Psoas muscle (tissue), 8 donors: ENCODE results near the gene ARL2BP. TPM values are rescaled to one million over a fixed set of nuclear protein-coding genes. Genes with fewer than 3 reads are reported as not detected.

Experiments used
- ATAC-seq, 4 donors: fragments of 200-7000 bp; cut with Tn5 transposase; one replicate each; pipeline ENCODE4 v1.9.1; 2020; ENCODE audit warnings: moderate library complexity in 3 of 4, mild to moderate bottlenecking in 2 of 4
- DNase-seq, 2 donors: peaks; one replicate each; pipeline ENCODE4 v3.0.0-alpha.2; 2020
- H3K27ac ChIP-seq: fragments of 200-600 bp; one replicate; pipeline ENCODE4 v1.8.0; 2022
- H3K27me3 ChIP-seq, 3 donors: fragments of 200-600 bp in 1 of 3; one replicate each; pipeline versions ENCODE4 v1.6.1 to v1.8.0; 2013 to 2022; ENCODE audit warnings: low read length in 2 of 3, mild to moderate bottlenecking in 2 of 3, moderate library complexity in 1 of 3; ENCODE audit not compliant: insufficient read depth in 3 of 3
- H3K36me3 ChIP-seq, 2 donors: fragments of 200-600 bp in 1 of 2; one replicate each; pipeline versions ENCODE4 v1.6.1 to v1.8.0; 2013 to 2022; ENCODE audit warnings: low read depth in 1 of 2, mild to moderate bottlenecking in 1 of 2, moderate library complexity in 1 of 2; ENCODE audit not compliant: insufficient read depth in 1 of 2
- H3K4me1 ChIP-seq: fragments of 200-600 bp; one replicate; pipeline ENCODE4 v1.8.0; 2022
- H3K4me3 ChIP-seq: fragments of 200-600 bp; one replicate; pipeline ENCODE4 v1.8.0; 2022; ENCODE audit warnings: mild to moderate bottlenecking
- H3K9me3 ChIP-seq: fragments of 200-600 bp; one replicate; pipeline ENCODE4 v1.8.0; 2022
- CTCF ChIP-seq: fragments of 200-600 bp; IDR thresholded peaks from one replicate; pipeline ENCODE4 v1.8.0; 2022; ENCODE audit warnings: antibody characterized with exemption
- WGBS, 3 donors: extraction: QIAGEN DNeasy Blood & Tissue Kit; methylation state at CpG; one replicate each; pipeline versions ENCODE4 v1.1.6 to v1.1.7; 2013; 5-methylcytosine and 5-hydroxymethylcytosine counted together
- intact Hi-C, 2 donors: fragments of 100-400 bp; cut with DNase I; formaldehyde crosslinking; loops; one replicate each; pipeline versions ENCODE4 v1.11.0 to v1.14.2; 2022
- polyA plus RNA-seq, 3 donors: library from polyadenylated mRNA; stranded (reverse); fragments of 200-250 nt; gene quantifications; one replicate each; pipeline ENCODE4 v1.2.3, GENCODE V29; 2013
- total RNA-seq, 4 donors: library from RNA; stranded (reverse); fragmentation: NEBNext Ultra II Directional in 2 of 4; extraction: Animal tissue kit (Norgen Biotek cat#: 25700) in 2 of 4; gene quantifications; one replicate each; pipeline versions ENCODE4 v1.2.1 to v1.2.4, GENCODE V29; 2021 to 2023
- donor health status: healthy with polysubstance abuse.
- donor health status: DM: no; HTN: no; CAD: no; lungs with moderate emphysema.
- donor health status: Bipolar disorder and iron deficiency.
- donor health status: healthy.
- donor health status: DM: yes; HTN: yes; CAD: no.
- donor health status: DM: no; HTN: no; CAD: no.
- donor health status: DM: no; HTN: no; CAD: no.
- donor health status: DM: yes; HTN: yes; CAD: no.

ARL2BP gene
- total and polyA plus RNA-seq, 7 donors, result 25.2 to 88.3 (median 39.9) TPM

DNA sequence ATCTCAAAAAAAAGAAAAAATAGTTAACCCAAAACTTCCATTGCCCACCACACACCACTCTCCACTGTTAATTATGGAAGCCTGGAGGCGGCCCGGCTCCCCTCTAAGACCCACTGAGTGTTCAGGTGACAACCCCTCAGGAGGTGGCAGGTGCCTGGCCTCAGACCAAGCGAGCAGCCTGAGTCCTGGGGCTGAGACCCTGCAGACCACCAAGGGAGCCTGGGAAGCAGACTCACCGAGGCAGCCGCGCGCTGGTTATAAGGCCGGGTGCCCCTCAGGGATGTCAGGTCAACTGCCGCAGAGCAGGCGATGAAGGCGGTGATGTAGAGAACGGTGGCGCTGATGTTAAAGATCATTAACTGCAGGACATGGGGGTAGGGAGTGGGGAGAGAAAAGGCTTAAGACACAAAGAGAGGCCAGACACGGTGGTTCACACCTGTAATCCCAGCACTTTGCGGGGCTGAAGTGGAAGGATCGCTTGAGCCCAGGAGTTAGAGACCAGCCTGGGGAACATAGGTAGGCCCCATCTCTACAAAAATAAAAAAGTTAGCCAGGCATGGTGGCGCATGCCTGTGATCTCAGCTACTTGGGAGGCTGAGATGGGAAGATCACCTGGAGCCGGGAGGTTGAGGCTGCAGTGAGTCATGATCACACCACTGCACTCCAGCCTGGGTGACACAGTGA is 13.3 kb downstream of the ARL2BP start:
- DNase-seq, result no peak

DNA sequence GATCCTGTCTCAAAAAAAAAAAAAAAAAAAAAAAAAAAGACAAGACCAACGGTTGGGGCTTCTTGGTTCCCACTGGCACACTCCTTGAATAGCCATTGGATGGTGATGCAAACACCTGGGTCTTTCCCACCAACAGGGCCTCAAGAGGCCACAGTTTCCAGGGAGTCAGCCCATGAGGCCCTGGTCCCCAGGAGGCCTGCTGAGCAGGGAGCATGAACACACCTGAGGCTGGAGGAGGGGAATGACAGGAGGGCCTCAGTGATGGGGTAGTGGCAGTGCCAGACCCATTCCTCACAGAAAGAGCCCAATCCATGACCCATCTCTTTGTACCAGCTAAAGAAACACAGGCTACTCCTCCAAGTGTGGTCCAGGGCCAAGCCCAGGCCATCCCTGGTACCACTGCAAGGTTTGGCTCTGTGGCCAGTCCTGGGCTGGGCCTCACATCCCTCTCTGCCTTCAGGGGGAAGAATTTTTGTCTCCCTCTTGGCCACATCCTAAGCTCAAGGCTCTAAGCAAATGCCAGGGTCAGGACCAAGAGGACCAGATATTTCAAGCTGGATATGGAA is 13.9 kb downstream of the ARL2BP start:
- Histone ChIP-seq H3K4me3 (no peak overlapping the region), H3K36me3 (peaks cover 0 to 29% of the 10 kb centered on the region in 2 donors), H3K27me3 (no peaks in the 10 kb centered on the region), H3K9me3 (no peaks in the 10 kb centered on the region), H3K27ac (no peak overlapping the region), H3K4me1 (no peaks in the 10 kb centered on the region)
- DNase-seq (no peak), ATAC-seq (no peak)
- intact Hi-C loops, result no loop called here
- WGBS, 3 donors, result 38 to 83% (median 63%) methylated on average over 1 of the region's 1 CpG
- no peak for TF ChIP-seq CTCF

More for the DNA sequence above, 13.3 kb downstream of the ARL2BP start:
- intact Hi-C loops, result no loop called here
- Histone ChIP-seq H3K36me3 (peaks cover 0 to 35% of the 10 kb centered on the region in 2 donors), H3K27ac (no peak overlapping the region), H3K4me1 (no peaks in the 10 kb centered on the region), H3K4me3 (no peak overlapping the region), H3K27me3 (no peaks in the 10 kb centered on the region), H3K9me3 (no peaks in the 10 kb centered on the region)
- ATAC-seq, result no peak
- TF ChIP-seq CTCF, result no peak
- WGBS, 3 donors, result 94 to 96% (median 96%) methylated on average over 18 of the region's 18 CpGs

- H3K27me3 ChIP-seq, result no peaks in the 10 kb centered on the region
- peaks cover 0 to 16% of the 10 kb centered on the region in 2 donors for H3K36me3 ChIP-seq
- H3K4me3 ChIP-seq, result no peak overlapping the region
- 32 to 36% (median 32%) methylated on average over 16 of the region's 16 CpGs for WGBS, 3 donors
- intact Hi-C loops, result no loop called here
- ATAC-seq (no peak), DNase-seq (peak in 1 of 2 donors; percentile 28)
- peak overlapping the region; percentile 23 for H3K27ac ChIP-seq
- no peaks in the 10 kb centered on the region for H3K4me1 ChIP-seq
- no peaks in the 10 kb centered on the region for H3K9me3 ChIP-seq
- TF ChIP-seq CTCF, result no peak
These were observed 15.4 kb downstream of the ARL2BP start for GRCh38 chr16:57260294-57260929.

- no peaks in the 10 kb centered on the region for H3K27me3 ChIP-seq
- H3K27ac ChIP-seq, result no peak overlapping the region
- ATAC-seq, result no peak
- intact Hi-C loops, result no loop called here
- 93 to 97% (median 94%) methylated on average over 9 of the region's 9 CpGs for WGBS, 3 donors
- H3K36me3 ChIP-seq, result peaks cover 0 to 4% of the 10 kb centered on the region in 2 donors
- no peak for TF ChIP-seq CTCF
- DNase-seq, result peak in 1 of 2 donors; percentile 30
- H3K9me3 ChIP-seq, result no peaks in the 10 kb centered on the region
- H3K4me3 ChIP-seq, result no peak overlapping the region
- H3K4me1 ChIP-seq, result no peaks in the 10 kb centered on the region
These were observed 16.7 kb downstream of the ARL2BP start for GRCh38 chr16:57261806-57262205.
